Measurements from ENCODE around the gene CCDC167. TPM values are rescaled to one million over a fixed set of nuclear protein-coding genes. Genes with fewer than 3 reads are reported as not detected.
A peak's percentile ranks its signal among the peaks of the same experiment; 100 is the strongest.

The CCDC167 gene
- total RNA-seq, 2 experiments from 2014 or later = 52.2 to 55.0 TPM

DNA sequence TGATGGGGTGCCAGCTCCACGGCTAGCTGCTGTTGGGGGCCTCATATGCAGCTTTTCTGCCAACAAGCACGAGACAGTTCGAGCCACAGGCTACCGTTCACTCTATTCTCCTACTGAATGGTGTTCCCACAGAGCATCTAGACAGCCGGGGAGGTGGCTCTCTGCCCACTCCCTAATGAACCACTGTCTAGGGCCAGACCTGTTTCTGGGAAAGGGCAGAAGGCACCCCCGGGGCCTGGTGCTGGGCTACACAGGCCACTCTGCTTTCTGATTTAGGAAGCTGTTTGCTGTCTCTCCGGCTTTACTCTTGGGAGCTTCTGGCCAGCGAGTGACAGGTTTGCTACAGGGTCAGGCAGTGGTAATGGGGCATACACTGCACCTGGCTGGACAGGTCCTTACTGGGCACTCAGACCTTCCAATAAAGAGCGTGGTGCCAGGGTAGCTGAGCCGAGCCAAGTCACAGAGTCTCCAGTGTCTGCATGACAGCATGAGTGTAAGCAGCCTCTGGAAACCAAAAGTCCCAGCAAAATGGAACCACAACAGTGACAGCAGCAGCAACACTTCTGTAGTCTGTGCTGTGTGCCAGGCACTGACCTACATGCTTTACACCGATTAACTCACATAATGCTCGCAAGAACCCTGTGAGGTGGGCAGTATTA lies 8.4 kb downstream of the CCDC167 start:
- no peak overlapping the region for H3K4me3 Mint-ChIP-seq
- H3K9me3 Mint-ChIP-seq = no peaks in the 10 kb centered on the region
- ChIA-PET CTCF (interaction anchor here (0.5 to 2.9 kb wide), 5 partner anchors 11 to 196 kb away, joined by 3 to 16 read pairs (median 4); no protein-coding TSS in a partner anchor), POLR2A (interaction anchor here (0.7 to 3.3 kb wide), 9 partner anchors 9 to 71 kb away, joined by 3 to 29 read pairs (median 4); partner anchors contain the start of gene CCDC167)
- H3K27me3 Mint-ChIP-seq = no peaks in the 10 kb centered on the region
- H3K4me1 Mint-ChIP-seq = peaks cover 74% of the 10 kb centered on the region
- peaks cover 19% of the 10 kb centered on the region for H3K36me3 Mint-ChIP-seq (ENCODE audit: low read depth)
- no peak for DNase-seq
- H3K27ac Mint-ChIP-seq = peak overlapping the region; percentile 50

DNA sequence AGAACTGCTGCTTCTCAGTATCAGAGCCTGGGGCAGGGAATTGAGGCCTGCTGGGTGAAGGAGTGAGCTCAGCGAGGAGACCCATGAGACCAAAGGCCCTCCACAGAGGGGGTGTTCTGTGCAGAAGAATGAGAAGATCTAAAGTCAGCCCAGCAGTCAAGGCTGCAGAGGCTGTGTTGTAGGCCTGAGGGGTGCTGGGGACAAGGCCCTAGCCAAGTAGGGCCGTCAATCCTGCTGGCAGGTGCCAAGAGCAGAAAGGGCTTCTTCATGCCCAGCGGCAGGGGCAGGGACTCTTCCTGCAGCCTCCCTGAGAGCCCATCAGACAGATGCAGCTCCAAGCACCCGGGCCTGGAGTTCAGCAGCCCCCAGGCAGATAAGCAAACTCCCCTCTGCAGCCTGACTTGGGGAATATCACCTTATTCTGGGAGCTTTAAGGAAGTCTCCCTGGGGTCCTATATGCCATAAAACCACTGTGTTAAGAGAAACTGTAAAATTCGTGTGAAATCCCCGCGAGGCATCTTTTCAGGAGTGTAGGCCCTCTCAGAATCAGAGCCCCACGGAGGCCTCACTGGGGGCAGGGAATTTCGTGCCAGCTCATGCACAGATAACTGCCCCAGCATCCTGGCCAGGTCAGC lies 9.0 kb downstream of the CCDC167 start:
- no peaks in the 10 kb centered on the region for H3K9me3 Mint-ChIP-seq
- CTCF ChIA-PET = interaction anchor here (1.0 to 2.9 kb wide), 4 partner anchors 11 to 75 kb away, joined by 3 to 16 read pairs (median 9); no protein-coding TSS in a partner anchor
- H3K4me1 Mint-ChIP-seq = peaks cover 72% of the 10 kb centered on the region

DNA sequence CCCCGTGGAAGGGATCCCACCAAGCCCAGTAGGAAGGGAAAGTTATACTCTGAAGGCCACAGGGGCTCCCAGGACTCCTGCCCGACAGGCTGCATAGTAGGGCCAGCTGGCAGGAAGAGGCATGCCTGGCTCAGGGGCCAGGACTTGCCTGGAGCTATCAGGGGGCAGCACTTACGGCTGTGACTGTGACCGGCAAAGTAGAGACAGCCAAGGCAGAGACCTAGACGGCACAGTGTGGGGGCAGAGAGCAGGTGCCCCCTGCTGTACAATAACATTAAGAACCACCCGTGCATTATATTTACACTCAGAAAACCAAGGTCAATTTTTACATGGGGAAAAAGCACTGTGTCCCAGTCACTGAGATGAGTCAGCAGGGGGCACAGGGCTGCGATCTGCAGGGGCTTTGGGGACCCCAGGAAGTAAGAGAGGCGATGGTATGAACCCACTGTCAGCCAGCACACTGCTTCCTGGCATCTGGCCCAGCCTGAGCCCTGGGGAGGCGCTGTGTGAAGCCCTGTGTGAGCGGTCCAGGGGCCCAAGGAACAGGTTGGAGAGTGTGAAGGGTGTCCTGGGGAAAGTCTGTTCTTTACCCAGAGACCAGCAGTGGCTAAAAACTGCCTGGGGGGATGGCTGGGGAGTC lies 9.9 kb downstream of the CCDC167 start:
- ChIA-PET CTCF (interaction anchor here (1.0 to 2.6 kb wide), 2 partner anchors 65 to 76 kb away, joined by 3 to 16 read pairs; no protein-coding TSS in a partner anchor), POLR2A (interaction anchor here (1.6 to 3.1 kb wide), 2 partner anchors 27 to 59 kb away, joined by 4 to 29 read pairs; no protein-coding TSS in a partner anchor)
- H3K4me3 Mint-ChIP-seq = no peak overlapping the region
- H3K4me1 Mint-ChIP-seq = peaks cover 64% of the 10 kb centered on the region
- no peaks in the 10 kb centered on the region for H3K27me3 Mint-ChIP-seq
- H3K36me3 Mint-ChIP-seq (ENCODE audit: low read depth) = peaks cover 16% of the 10 kb centered on the region
- H3K9me3 Mint-ChIP-seq = no peaks in the 10 kb centered on the region
- peak overlapping the region; percentile 60 for H3K27ac Mint-ChIP-seq
- no peak for DNase-seq

More for the DNA sequence above, 9.0 kb downstream of the CCDC167 start:
- Mint-ChIP-seq H3K27ac (peak overlapping the region; percentile 60), H3K4me3 (no peak overlapping the region), H3K36me3 (ENCODE audit: low read depth) (peaks cover 19% of the 10 kb centered on the region), H3K27me3 (no peaks in the 10 kb centered on the region)
- DNase-seq = no peak
- POLR2A ChIA-PET = interaction anchor here (0.7 to 3.3 kb wide), 7 partner anchors 9 to 58 kb away, joined by 3 to 29 read pairs (median 4); partner anchors contain the start of gene CCDC167

DNA sequence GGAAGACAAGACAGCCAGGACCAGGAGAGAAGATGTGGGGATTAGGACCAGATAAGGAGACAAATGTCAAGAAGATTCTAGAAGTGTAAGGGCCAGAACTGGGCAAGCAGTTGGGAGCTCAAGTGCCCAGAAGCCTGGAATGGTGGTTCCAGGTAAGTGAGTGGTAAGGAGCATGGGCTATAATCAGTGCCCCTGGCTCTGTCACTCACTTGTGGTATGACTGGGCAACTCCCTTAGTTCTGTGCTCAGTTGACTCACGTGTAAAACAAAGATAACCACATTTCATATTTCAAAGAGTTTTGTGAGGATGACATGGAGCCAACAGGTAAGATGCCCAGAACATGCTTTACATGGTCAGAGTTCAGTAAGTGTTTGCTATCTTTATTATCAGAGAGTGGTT lies 11.2 kb downstream of the CCDC167 start:
- no peaks in the 10 kb centered on the region for H3K27me3 Mint-ChIP-seq
- ChIA-PET CTCF (interaction anchor here (0.9 kb wide), 1 partner anchor 77 kb away, joined by 4 read pairs; no protein-coding TSS in a partner anchor), POLR2A (no interaction called here)
- peaks cover 60% of the 10 kb centered on the region for H3K4me1 Mint-ChIP-seq
- no peaks in the 10 kb centered on the region for H3K9me3 Mint-ChIP-seq
- no peak for DNase-seq
- no peak overlapping the region for H3K4me3 Mint-ChIP-seq
- peak overlapping the region; percentile 52 for H3K27ac Mint-ChIP-seq
- H3K36me3 Mint-ChIP-seq (ENCODE audit: low read depth) = peaks cover 16% of the 10 kb centered on the region

DNA sequence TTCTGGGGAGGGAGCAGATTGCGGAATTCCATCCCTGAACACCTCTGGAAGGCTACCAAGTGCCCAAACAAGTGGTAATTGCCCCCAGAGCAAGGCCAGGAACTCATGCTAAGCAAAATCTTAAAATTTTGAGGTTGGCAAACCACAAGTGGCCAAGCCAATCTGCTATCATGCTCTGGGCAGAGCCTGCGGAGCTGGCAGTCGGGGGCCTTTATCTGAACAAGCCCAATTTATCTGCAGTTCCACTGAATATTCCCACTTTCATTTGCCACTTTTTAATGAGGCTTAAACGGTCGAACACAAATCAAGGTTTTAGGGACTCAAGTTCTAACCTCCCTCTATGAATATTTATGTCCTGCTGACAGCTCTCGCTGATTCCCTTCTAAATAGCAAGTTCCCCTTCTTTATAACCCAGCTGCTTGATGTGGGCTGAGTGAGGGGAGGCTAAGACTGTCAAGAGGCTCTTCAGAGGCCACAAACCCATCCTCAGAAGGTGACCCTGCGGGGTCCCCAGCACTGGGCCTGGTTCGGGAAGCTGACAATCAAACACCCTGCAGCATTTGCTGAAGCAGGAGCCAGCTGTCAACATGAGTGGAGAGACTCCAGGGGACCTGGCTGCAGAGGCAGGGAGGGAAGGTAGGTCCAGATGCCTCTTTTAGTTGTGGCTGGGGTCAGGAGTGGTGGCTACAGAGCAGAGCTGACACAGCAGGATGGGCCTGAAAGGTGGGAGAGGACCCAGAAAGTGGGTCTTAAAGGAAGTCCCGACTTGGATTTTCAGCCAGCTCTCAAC lies 11.9 kb downstream of the CCDC167 start:
- no peaks in the 10 kb centered on the region for H3K27me3 Mint-ChIP-seq
- CTCF ChIA-PET = interaction anchor here (0.9 kb wide), 1 partner anchor 78 kb away, joined by 4 read pairs; no protein-coding TSS in a partner anchor
- POLR2A ChIA-PET = interaction anchor here (0.8 to 1.3 kb wide), 2 partner anchors 7 to 26 kb away, joined by 3 to 4 read pairs; no protein-coding TSS in a partner anchor
- H3K27ac Mint-ChIP-seq = peak overlapping the region; percentile 52
- no peak for DNase-seq
- H3K9me3 Mint-ChIP-seq = no peaks in the 10 kb centered on the region
- no peak overlapping the region for H3K4me3 Mint-ChIP-seq
- H3K36me3 Mint-ChIP-seq (ENCODE audit: low read depth) = peaks cover 23% of the 10 kb centered on the region
- H3K4me1 Mint-ChIP-seq = peaks cover 56% of the 10 kb centered on the region

DNA sequence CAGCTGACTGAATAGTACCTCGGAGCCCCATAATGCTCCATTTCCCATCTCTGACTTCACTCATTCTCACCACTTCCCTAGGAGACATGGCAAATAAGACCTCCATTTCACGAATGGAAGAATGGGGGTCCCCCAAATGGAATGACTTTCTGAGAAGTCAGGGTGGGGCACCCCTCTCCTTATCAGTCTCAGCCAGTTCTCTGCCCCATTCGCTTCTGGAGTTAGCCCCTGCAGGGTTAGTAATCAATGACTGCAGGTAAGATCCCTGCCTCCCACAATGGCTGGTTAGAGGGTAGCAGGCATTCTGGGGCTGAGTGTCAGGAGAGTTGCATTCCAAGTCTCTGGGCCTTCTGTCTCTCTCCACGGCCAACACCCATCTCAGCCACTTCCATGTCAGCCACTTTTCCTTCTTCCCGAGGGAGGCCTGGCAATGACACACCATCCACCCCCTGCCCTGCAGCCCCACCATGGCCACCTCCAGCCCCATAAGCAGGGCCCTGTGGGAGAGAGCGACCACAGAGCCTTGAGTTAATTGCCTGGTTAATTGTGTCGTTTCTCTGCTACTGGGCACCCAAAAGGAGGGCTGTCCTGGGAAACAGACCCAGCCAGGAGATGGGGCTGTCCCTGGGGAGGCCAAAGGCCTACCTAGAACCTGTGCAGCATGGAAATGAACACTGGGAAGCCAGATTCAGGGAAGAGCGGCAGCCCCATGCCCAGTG lies 13.4 kb downstream of the CCDC167 start:
- no peaks in the 10 kb centered on the region for H3K27me3 Mint-ChIP-seq
- CTCF ChIA-PET = interaction anchor here (1.4 kb wide), 1 partner anchor 9 kb away, joined by 3 read pairs; no protein-coding TSS in a partner anchor
- POLR2A ChIA-PET = interaction anchor here (0.8 to 1.3 kb wide), 2 partner anchors 9 to 28 kb away, joined by 3 to 4 read pairs; no protein-coding TSS in a partner anchor

DNA sequence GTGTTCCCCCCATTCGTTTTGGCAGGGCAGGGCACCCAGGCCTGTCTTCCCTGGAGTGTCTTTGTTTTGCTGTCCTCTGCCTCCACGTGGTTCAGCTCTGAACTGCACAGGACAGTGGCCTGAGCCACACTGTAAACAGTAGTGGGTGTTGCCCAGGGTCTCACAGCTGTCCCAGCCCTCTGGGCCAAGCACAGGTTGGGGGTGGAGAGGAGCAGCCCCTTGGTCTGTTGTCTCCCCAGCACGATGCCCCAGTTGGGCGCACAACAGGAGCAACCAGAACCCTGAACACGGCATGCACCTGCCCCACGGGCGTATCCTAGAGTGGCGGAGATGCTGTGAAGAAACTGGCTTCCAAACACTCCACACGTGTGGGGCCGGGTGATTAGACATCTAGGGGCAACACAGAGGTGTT lies 14.4 kb downstream of the CCDC167 start:
- DNase-seq = no peak
- H3K27ac Mint-ChIP-seq = no peak overlapping the region

More for the DNA sequence above, 13.4 kb downstream of the CCDC167 start:
- Mint-ChIP-seq H3K4me3 (no peak overlapping the region), H3K4me1 (peaks cover 43% of the 10 kb centered on the region), H3K9me3 (no peaks in the 10 kb centered on the region), H3K27ac (no peak overlapping the region), H3K36me3 (ENCODE audit: low read depth) (peaks cover 36% of the 10 kb centered on the region)
- no peak for DNase-seq

DNA sequence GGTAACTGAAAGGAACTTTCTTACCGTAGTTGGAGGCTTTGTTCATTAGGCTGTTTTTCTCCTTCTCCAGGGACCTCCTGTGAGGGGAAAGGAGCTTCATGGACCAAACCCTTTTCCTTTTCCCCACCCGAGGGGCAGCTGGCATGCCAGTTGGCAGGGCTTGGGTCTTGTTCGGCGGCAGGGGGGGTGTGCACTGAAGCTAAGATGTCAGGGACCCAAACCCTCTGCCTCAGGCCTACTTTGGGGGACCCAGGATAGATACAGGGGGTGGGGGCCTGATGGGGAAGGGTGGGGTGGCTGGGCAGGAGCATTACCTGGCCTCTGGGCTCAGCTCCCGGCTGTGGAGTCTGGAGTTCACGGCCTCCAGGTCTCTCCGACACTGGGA lies 14.9 kb downstream of the CCDC167 start:
- ChIA-PET CTCF (interaction anchor here (0.9 to 2.3 kb wide), 9 partner anchors 10 to 169 kb away, joined by 3 to 13 read pairs (median 3); no protein-coding TSS in a partner anchor), POLR2A (interaction anchor here (0.9 to 1.3 kb wide), 3 partner anchors 19 to 54 kb away, joined by 3 to 7 read pairs (median 3); no protein-coding TSS in a partner anchor)
- Mint-ChIP-seq H3K4me1 (peaks cover 28% of the 10 kb centered on the region), H3K27ac (no peak overlapping the region), H3K4me3 (no peak overlapping the region), H3K27me3 (no peaks in the 10 kb centered on the region), H3K9me3 (no peaks in the 10 kb centered on the region), H3K36me3 (ENCODE audit: low read depth) (peaks cover 46% of the 10 kb centered on the region)
- no peak for DNase-seq

More for the DNA sequence above, 14.4 kb downstream of the CCDC167 start:
- Mint-ChIP-seq H3K4me3 (no peak overlapping the region), H3K4me1 (peaks cover 33% of the 10 kb centered on the region), H3K9me3 (no peaks in the 10 kb centered on the region), H3K36me3 (ENCODE audit: low read depth) (peaks cover 44% of the 10 kb centered on the region), H3K27me3 (no peaks in the 10 kb centered on the region)
- CTCF ChIA-PET = interaction anchor here (0.9 to 2.3 kb wide), 9 partner anchors 10 to 168 kb away, joined by 3 to 13 read pairs (median 3); no protein-coding TSS in a partner anchor
- POLR2A ChIA-PET = interaction anchor here (0.9 to 1.3 kb wide), 3 partner anchors 18 to 53 kb away, joined by 3 to 7 read pairs (median 3); no protein-coding TSS in a partner anchor

DNA sequence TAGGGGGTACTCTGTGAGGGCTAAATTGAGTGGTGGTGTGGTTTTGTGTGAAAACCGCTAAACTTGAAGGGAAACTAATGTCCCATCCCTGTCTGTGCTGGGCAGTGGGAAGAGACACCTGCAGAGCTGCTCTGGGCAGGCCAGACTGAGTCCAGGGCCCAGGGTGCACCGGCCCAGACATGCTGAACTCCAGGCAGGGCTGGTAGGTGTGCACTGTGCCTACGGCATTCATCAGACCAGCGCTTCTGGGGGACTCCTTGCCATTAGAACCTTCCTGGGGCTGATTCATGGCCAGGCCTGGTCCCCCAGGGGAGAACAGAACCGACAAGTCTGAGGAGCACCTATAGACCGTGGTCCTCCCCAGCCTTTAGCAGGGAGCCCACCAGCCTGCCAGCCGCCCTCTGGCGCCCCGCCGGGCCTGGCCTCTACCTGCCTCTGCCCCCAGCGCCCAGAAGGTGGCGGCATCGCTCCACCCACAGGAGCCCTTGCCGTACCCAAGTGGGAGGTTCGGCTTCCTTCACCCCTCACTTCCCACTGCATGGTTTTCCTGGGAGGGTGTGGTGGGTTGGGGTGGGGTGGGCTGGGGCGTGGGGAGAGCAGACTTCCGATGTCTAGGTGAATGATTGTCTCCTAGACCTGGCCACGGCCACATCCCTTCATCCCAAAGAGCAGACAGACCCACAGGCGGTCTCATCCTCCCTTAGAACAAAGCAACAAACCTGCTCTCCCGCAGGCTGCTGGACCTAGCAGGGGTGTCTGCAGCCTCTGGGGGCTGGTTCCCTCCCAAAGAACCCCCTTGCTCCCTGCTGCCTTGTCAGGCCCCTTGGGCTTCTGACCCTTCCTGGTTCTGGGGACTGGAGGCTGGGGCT lies 15.5 kb downstream of the CCDC167 start:
- H3K9me3 Mint-ChIP-seq = no peaks in the 10 kb centered on the region
- CTCF ChIA-PET = interaction anchor here (0.6 to 2.3 kb wide), 9 partner anchors 13 to 169 kb away, joined by 3 to 13 read pairs (median 4); no protein-coding TSS in a partner anchor
- no peak overlapping the region for H3K27ac Mint-ChIP-seq
- H3K4me3 Mint-ChIP-seq = no peak overlapping the region
- H3K36me3 Mint-ChIP-seq (ENCODE audit: low read depth) = peaks cover 52% of the 10 kb centered on the region
- H3K4me1 Mint-ChIP-seq = peaks cover 22% of the 10 kb centered on the region
- H3K27me3 Mint-ChIP-seq = no peaks in the 10 kb centered on the region
- DNase-seq = peak; percentile 77
- POLR2A ChIA-PET = interaction anchor here (0.9 to 1.3 kb wide), 3 partner anchors 19 to 54 kb away, joined by 3 to 7 read pairs (median 3); no protein-coding TSS in a partner anchor

DNA sequence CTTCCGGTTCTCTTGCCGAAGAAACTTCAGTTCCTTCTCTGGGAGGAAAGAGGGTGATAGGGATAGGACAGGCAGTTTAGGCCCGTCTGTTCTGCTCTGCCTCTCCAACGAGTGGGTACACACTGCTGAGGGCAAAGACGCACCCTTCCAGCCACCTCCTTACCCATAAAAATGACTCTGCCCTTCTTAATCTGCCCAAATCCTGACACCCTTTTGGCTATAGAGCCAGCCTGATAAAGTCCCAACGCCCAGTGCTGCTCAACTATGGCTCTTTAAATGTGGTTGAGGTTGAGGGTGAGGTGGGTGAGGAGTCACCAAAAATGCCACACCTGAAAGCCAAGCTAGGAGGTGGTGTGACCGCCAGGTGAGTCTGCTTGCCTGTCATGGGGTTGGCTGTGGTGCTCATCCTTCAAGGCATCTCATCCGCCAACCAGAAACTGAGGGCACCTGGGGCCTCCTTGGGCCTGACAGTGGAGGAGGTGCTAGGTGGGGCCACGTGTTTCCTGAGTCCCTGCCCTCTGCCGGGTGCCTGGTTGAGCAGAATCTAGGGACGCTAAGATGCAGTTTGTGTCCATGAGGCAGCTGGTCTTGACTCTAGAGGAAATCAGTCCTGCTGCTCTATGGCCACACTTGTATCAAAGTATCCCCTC lies 16.3 kb downstream of the CCDC167 start:
- H3K36me3 Mint-ChIP-seq (ENCODE audit: low read depth) = peaks cover 52% of the 10 kb centered on the region
- no peak overlapping the region for H3K4me3 Mint-ChIP-seq
- ChIA-PET POLR2A (no interaction called here), CTCF (interaction anchor here (0.6 to 2.3 kb wide), 5 partner anchors 16 to 208 kb away, joined by 3 to 7 read pairs (median 3); no protein-coding TSS in a partner anchor)
- DNase-seq = no peak
- H3K4me1 Mint-ChIP-seq = peaks cover 15% of the 10 kb centered on the region
- no peaks in the 10 kb centered on the region for H3K27me3 Mint-ChIP-seq
- no peak overlapping the region for H3K27ac Mint-ChIP-seq
- H3K9me3 Mint-ChIP-seq = no peaks in the 10 kb centered on the region
